HG02798 (cell line): ENCODE results near the gene NTRK1.

Experiments
- ATAC-seq: cut with Tn5 transposase; IDR thresholded peaks from one replicate; pipeline ENCODE4 v1.9.1; 2021; ENCODE audit warnings: mild to moderate bottlenecking; ENCODE audit not compliant: unreplicated experiment, poor library complexity

Gene NTRK1

DNA sequence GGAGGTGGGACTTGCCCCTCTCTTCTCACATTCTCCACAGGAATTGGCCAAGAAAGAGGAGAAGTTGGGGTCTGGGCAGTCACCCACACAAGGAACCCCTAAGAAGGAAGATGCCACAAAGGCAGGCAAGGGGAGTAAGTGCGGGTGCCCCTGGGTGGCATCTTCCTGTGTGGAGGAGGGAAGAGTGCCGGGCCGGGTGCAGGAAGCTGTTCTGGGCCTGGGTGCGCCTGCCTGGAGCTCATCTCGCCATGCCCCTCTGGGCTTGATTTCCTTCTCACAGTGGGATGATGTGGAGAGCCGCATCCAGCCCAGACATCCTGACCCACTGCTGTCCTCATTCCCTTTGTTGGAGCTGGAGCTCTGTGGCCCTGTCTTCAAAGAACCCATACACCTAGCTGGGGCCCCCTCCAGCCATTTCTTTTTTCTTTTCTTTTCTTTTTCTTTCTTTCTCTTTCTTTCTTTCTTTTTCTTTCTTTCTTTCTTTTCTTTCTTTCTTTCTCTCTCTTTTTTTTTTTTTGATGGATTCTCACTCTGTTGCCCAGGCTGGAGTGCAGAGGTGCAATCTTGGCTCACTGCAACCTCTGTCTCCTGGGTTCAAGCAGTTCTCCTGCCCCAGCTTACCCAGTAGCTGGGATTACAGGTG, 69.1 kb downstream of the NTRK1 start:
- ATAC-seq: no peak

DNA sequence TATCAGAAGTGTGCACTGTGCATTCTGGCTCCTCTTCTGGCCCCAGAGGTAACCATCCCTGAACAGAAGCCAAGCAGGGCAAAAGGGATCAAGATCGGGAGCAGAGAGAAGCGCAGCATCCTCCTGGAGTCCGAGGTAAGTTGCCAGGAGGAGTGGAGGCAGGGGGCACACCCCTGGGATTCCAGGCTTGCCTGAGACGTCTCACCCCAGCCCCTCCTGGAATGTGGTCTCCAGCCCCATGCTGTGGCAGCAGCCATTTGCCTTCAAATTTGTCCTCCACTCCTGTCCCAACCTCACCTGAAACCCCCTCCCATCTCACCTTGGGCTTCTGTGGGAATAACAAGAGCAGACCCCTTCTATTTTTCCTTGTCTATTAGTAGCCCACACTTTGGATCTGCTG, 69.8 kb downstream of the NTRK1 start:
- ATAC-seq: no peak
